ENCODE data around the gene REXO1.
"Not testable (repeated sequence)": the region's sequence is repeated elsewhere in the genome, so short reads cannot be mapped to it uniquely, and the experiment has no call there.

REXO1 gene

DNA sequence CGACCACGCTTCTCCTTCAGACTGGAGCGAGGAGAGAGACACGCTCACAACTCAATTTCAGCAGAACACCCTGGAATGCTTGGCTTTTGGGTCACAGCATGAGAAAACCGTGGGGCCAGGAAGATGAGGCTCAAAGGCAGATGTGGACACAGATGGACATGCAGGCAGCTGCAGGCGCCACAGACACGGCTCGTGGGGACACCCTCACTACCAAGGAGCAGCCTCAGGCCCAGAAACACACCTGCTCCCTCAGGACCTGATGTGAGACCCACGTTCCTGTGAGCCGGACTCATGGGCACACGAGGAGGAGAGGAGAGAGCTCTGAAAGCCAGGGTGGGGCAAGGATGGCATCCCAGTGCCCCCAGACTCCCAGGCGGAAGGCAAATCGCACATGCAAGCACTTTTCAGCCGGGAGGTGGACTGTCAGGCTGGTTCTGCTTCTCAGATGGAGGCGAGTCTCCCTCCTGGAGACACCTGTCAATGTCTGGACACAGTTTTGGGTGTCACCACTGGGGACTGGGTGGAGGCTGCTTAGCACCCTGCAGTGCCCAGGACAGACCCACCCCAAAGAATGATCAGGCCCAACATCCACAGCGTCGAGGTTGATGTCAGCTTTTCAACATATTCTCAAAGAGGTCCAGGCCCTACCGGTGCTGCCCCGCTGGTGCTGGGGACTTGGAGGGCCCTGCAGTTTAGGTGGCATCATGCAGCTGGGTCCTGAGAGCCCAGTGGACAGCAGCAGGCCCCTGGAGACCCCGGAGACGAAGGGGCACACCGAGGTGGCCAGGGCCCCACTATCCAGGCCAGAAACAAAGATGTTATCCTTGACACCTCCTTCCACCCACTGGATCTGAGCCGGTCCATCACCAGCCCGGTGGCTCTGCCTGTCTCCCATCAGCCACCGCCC, 34.8 kb upstream of the REXO1 start:
- WGBS, 2 experiments, result 89% methylated on average over 25 of the region's 25 CpGs
- Histone ChIP-seq H3K4me3 (ENCODE audit: insufficient read depth, low read depth, low read length) (peak overlapping the region; percentile 87), H3K27me3 (ENCODE audit: control insufficient read depth, insufficient read depth, low read length, poor library complexity, severe bottlenecking) (no peaks in the 10 kb centered on the region), H3K9me3 (ENCODE audit: control insufficient read depth, low read length) (no peaks in the 10 kb centered on the region), H3K4me1 (ENCODE audit: control insufficient read depth, insufficient read depth, low read length) (peaks cover 40% of the 10 kb centered on the region), H3K36me3 (ENCODE audit: control insufficient read depth, insufficient read depth, low read length) (no peaks in the 10 kb centered on the region), H3K27ac (ENCODE audit: insufficient read depth, low read depth, low read length, poor library complexity, severe bottlenecking) (no peak overlapping the region)

DNA sequence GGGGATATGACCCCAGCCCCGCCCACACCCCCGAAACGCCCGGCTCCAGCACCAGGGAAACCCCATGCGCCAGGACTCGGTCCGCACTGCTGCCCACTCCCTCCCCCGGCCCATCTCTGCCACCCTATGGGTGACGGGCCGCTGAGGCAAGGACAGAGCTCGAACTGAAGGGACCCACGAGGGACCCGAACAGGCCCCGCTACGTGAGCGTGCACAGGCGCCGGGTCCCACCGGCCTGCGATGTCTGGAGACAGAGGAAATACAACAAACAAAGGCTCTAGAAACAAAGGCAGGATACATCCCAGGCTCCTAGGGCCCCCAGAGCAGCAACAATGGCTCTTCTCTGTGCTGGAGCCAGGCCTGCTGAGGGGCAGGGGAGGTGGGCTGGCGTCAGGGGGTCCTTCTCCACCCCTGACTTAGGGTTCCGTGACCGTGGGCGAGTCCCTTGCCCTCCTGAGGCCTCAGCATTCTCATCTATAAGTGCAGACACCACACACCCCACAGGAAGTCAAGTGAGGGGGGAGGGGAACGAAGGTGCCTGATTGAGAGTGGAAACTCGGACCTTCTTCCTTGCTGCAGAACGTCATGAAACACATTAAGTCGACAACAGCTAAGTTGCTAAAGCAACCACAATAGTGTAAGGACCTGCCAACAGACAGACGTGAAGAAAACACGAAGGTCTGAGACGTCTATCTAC, 34.0 kb upstream of the REXO1 start:
- Histone ChIP-seq H3K27me3 (ENCODE audit: control insufficient read depth, insufficient read depth, low read length, poor library complexity, severe bottlenecking) (no peaks in the 10 kb centered on the region), H3K4me3 (ENCODE audit: insufficient read depth, low read depth, low read length) (no peak overlapping the region), H3K4me1 (ENCODE audit: control insufficient read depth, insufficient read depth, low read length) (peaks cover 32% of the 10 kb centered on the region), H3K27ac (ENCODE audit: insufficient read depth, low read depth, low read length, poor library complexity, severe bottlenecking) (no peak overlapping the region), H3K9me3 (ENCODE audit: control insufficient read depth, low read length) (no peaks in the 10 kb centered on the region), H3K36me3 (ENCODE audit: control insufficient read depth, insufficient read depth, low read length) (no peaks in the 10 kb centered on the region)
- 80 to 84% methylated on average over 29 to 31 of the region's 31 CpGs for WGBS, 2 experiments

DNA sequence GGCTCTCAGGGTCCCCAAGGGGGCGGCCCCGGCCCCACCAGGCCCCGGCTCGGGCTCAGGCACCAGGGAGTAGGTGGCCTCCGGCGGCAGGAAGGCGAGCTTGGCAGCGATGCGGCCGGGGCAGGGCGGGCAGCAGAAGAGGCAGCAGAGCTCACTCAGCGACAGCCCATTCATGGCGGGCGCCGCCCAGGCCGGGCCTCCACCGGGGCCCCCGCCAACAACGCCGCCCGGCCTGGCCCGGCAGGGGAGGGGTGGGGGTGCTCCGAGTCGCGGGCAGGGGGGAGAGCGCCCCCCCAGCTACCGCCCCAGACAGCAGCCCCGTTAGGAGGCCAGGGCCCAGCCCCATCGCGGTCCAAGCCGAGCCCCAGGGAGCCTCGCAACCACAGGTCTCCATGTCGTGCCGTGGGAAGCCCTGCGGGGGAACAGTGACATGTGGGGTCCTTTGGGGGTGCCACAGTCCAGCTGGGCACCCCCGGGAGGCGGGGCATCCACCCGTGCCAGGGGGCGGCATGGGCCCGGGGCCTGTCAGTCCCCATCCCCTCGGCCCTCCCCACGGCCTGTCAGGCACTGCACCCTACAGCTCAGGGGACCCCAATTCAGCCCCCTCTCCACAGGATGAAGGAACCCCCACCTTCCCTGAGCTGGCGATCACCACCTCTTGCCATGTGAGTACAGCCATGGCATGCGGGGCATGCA, 33.3 kb upstream of the REXO1 start:
- not testable (repeated sequence) for H3K36me3 ChIP-seq (ENCODE audit: control insufficient read depth, insufficient read depth, low read length); H3K9me3 ChIP-seq (ENCODE audit: control insufficient read depth, low read length); H3K27me3 ChIP-seq (ENCODE audit: control insufficient read depth, insufficient read depth, low read length, poor library complexity, severe bottlenecking); H3K27ac ChIP-seq (ENCODE audit: insufficient read depth, low read depth, low read length, poor library complexity, severe bottlenecking); H3K4me3 ChIP-seq (ENCODE audit: insufficient read depth, low read depth, low read length)
- peaks cover 27% of the 10 kb centered on the region for H3K4me1 ChIP-seq (ENCODE audit: control insufficient read depth, insufficient read depth, low read length)
- WGBS, 2 experiments, result 94% methylated on average over 40 to 43 of the region's 44 CpGs

DNA sequence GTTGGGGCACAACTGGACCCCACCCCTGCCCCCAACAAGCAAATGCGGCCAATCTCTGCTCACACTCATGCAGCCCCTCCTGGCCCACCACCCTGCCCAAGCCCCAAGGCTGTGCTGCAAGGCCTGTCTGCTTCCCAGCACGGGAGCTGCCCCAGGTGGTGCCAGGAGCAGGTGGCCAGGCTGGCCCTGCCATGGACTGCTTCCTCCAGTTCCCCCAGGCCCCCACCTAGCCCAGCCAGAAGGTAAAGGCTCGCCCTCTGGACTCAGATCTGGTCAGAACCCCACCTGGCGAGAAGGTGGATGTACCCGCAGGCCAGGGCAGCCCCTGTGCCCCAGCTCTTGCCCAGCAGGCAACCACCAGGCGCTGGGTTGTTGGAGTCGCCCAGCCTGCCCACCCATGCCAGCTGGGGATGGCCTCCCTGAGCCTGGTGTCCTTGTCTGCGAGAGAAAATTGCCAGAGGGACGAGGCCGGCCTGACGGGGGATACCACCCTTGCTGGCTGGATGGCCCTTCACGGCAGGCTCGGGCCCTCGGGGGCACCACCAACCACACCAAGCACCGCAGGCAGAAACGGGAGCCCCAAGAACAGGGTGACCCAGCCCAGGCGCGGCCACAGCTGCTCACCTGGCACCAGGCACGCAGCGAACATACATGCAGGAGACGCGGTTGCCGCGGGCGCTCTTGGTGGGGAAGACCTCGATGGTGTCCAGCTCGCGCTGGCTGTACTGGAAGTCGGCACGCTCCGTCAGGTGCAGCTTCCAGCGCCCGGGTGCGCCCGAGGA, 32.5 kb upstream of the REXO1 start:
- H3K9me3 ChIP-seq (ENCODE audit: control insufficient read depth, low read length), result no peaks in the 10 kb centered on the region
- peaks cover 4% of the 10 kb centered on the region for H3K27me3 ChIP-seq (ENCODE audit: control insufficient read depth, insufficient read depth, low read length, poor library complexity, severe bottlenecking)
- H3K27ac ChIP-seq (ENCODE audit: insufficient read depth, low read depth, low read length, poor library complexity, severe bottlenecking), result no peak overlapping the region
- no peaks in the 10 kb centered on the region for H3K36me3 ChIP-seq (ENCODE audit: control insufficient read depth, insufficient read depth, low read length)
- 93 to 95% methylated on average over 31 to 34 of the region's 35 CpGs for WGBS, 2 experiments
- no peak overlapping the region for H3K4me3 ChIP-seq (ENCODE audit: insufficient read depth, low read depth, low read length)
- H3K4me1 ChIP-seq (ENCODE audit: control insufficient read depth, insufficient read depth, low read length), result peaks cover 27% of the 10 kb centered on the region

DNA sequence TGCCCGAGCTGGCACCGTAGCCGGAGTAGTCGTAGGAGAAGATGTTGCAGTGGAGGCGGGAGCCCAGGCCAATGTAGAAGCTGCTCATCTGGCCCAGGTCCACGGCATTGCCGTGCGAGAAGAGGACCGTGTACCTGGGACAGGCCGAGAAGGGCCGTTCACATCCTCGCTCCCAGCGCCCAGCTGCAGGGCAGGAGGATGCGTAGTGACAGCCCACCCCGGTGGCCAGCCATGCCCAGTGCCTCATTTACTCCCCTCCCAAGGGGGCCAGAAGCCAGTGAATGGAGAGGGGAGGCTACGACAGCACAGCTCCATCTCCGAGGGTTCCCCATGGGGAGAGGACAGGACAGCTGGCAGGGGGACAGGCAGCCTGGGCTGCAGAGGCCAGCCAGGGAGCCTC, 31.7 kb upstream of the REXO1 start:
- H3K27ac ChIP-seq (ENCODE audit: insufficient read depth, low read depth, low read length, poor library complexity, severe bottlenecking), result not testable (repeated sequence)
- WGBS, 2 experiments, result 94 to 96% methylated on average over 17 of the region's 17 CpGs

DNA sequence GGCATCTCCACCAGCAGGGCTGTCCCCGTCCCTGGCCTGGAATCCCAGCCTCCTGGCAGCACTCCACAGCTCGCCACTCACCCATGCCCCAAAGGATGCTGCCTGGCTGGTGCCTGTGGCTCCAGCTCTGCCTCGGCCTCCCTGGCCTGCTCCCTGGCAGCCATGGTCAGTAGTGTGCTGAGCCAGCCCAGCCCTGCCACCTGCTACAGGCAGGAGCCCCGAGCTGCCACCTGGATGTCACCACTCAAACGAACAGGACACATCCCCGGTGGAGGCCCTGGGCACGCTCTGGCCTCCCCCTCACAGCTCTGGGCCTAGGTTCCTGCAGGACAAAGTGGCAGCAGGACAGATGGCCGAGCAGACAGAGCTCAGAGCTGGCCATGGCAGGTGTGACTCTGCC, 30.3 kb upstream of the REXO1 start:
- not testable (repeated sequence) for H3K27ac ChIP-seq (ENCODE audit: insufficient read depth, low read depth, low read length, poor library complexity, severe bottlenecking); H3K9me3 ChIP-seq (ENCODE audit: control insufficient read depth, low read length); H3K27me3 ChIP-seq (ENCODE audit: control insufficient read depth, insufficient read depth, low read length, poor library complexity, severe bottlenecking); H3K36me3 ChIP-seq (ENCODE audit: control insufficient read depth, insufficient read depth, low read length); H3K4me3 ChIP-seq (ENCODE audit: insufficient read depth, low read depth, low read length)
- peaks cover 30% of the 10 kb centered on the region for H3K4me1 ChIP-seq (ENCODE audit: control insufficient read depth, insufficient read depth, low read length)
- WGBS, 2 experiments, result 91 to 95% methylated on average over 8 of the region's 8 CpGs

More for the DNA sequence above, 31.7 kb upstream of the REXO1 start:
- H3K36me3 ChIP-seq (ENCODE audit: control insufficient read depth, insufficient read depth, low read length); H3K9me3 ChIP-seq (ENCODE audit: control insufficient read depth, low read length); H3K27me3 ChIP-seq (ENCODE audit: control insufficient read depth, insufficient read depth, low read length, poor library complexity, severe bottlenecking); H3K4me3 ChIP-seq (ENCODE audit: insufficient read depth, low read depth, low read length): not testable (repeated sequence)
- peaks cover 29% of the 10 kb centered on the region for H3K4me1 ChIP-seq (ENCODE audit: control insufficient read depth, insufficient read depth, low read length)

DNA sequence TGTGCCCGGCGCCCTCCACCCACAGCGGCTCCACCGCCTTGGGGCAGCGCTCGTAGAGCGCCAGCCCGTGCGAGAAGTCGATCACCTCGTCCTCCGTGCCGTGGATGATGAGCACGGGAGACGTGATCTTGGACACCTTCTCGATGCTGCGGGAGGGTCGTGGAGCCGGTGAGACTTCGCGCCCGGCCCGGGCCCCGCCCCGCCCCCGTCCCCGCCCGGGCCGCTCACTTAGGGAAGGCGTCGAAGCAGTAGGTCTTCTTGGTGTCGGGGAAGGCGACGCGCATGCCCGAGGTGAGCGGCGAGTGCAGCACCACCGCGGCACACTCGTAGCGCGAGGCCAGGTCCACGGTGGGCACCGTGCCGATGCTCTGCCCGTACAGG, 29.0 kb upstream of the REXO1 start:
- H3K36me3 ChIP-seq (ENCODE audit: control insufficient read depth, insufficient read depth, low read length); H3K9me3 ChIP-seq (ENCODE audit: control insufficient read depth, low read length); H3K27me3 ChIP-seq (ENCODE audit: control insufficient read depth, insufficient read depth, low read length, poor library complexity, severe bottlenecking); H3K4me3 ChIP-seq (ENCODE audit: insufficient read depth, low read depth, low read length); H3K27ac ChIP-seq (ENCODE audit: insufficient read depth, low read depth, low read length, poor library complexity, severe bottlenecking): not testable (repeated sequence)
- peaks cover 18% of the 10 kb centered on the region for H3K4me1 ChIP-seq (ENCODE audit: control insufficient read depth, insufficient read depth, low read length)
- WGBS, 2 experiments, result 19 to 23% methylated on average over 35 to 40 of the region's 47 CpGs

DNA sequence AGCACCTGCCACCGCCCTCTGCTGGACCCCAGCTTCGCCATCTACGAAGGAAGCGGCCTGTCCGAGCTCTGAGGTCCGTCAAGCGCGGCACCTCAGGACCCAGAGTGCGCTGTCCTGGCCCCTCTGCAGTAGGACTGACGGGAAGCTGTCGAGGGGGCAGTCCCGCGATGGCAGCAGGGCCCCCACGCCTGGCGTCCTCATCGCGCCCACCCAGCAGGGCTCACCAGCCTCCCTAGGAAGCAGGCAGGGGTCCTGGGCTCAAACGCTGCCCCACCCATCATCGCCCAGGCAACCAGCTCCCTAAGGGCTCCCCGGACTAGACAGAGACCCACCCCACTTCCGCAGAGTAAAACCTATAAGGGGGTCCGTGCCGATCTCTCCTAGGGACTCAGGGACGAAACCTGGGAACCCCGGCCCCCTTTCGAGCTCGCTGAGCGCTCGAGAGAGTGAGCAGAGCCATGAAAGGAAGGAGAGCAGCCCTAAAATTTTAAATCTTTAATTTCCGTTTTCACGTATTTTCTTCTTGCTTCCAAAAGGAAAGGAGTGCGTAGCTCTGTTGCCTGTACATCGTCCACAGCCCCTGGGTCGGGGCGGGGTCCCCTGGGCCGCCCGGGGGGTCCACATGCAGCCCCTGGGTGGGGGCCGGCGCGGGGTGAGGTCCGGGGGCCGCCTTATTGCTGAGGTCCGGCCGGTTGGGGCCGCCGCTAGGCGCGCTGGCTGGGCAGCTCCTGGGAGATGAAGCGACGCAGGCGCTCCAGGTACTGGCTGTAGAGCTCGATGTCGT, 28.4 kb upstream of the REXO1 start:
- peak overlapping the region; percentile 56 for H3K27ac ChIP-seq (ENCODE audit: insufficient read depth, low read depth, low read length, poor library complexity, severe bottlenecking)
- H3K9me3 ChIP-seq (ENCODE audit: control insufficient read depth, low read length); H3K27me3 ChIP-seq (ENCODE audit: control insufficient read depth, insufficient read depth, low read length, poor library complexity, severe bottlenecking); H3K36me3 ChIP-seq (ENCODE audit: control insufficient read depth, insufficient read depth, low read length): not testable (repeated sequence)
- 8 to 9% methylated on average over 37 to 40 of the region's 53 CpGs for WGBS, 2 experiments
- peak overlapping the region; percentile 57 for H3K4me3 ChIP-seq (ENCODE audit: insufficient read depth, low read depth, low read length)
- H3K4me1 ChIP-seq (ENCODE audit: control insufficient read depth, insufficient read depth, low read length), result peaks cover 13% of the 10 kb centered on the region

DNA sequence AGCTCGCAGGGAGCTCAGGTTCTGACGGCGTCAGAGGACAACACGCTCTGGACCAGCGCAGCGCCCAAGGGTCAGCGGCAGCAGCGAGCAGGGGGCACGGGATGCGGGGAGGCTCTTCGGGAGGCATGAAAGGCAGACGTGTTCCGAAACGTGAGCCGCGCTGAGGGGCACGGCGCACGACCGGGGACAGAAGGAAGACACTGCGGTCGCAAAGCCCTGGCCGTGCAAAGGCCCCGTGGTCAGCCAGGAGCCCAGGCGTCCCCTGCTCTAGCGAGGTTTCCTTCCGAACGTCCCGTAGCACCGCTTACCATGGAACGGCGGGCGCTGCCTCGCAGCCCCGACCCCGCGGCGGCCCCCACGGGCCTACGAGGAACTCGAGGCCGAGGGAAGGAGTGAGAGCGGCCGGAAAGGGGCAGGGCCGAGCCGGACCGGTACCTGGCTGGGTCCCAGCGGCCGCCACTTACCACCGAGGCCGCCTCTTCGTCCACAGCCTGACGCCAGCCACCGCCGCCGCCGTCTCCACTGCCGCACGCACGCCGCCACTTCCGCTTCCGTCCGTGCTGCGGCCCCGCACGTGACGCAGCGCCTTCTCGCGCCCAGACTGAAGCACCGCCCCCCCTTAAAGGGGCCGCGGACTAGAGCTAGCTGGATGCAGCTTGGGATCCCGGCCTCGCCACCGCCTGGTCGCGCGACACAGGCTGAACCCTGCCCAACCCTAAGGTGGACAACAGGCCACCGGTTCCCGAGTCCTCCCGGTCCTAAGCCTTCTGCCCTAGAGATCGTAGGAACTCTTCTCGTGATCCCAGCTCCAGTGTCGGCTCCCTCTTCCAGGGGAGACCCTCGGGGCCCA, 27.6 kb upstream of the REXO1 start:
- H3K27me3 ChIP-seq (ENCODE audit: control insufficient read depth, insufficient read depth, low read length, poor library complexity, severe bottlenecking), result peaks cover 4% of the 10 kb centered on the region
- 0% methylated on average over 87 of the region's 87 CpGs for WGBS, 2 experiments
- H3K27ac ChIP-seq (ENCODE audit: insufficient read depth, low read depth, low read length, poor library complexity, severe bottlenecking), result peak overlapping the region; percentile 56
- H3K9me3 ChIP-seq (ENCODE audit: control insufficient read depth, low read length), result no peaks in the 10 kb centered on the region
- H3K36me3 ChIP-seq (ENCODE audit: control insufficient read depth, insufficient read depth, low read length), result no peaks in the 10 kb centered on the region
- peaks cover 12% of the 10 kb centered on the region for H3K4me1 ChIP-seq (ENCODE audit: control insufficient read depth, insufficient read depth, low read length)
- peak overlapping the region; percentile 57 for H3K4me3 ChIP-seq (ENCODE audit: insufficient read depth, low read depth, low read length)

All from ectodermal cell (in vitro differentiated cells).